GM23338 (cell line): ENCODE results near the gene ATG7.

Experiments used
- CREB1 ChIP-seq: fragments of 250-450 bp; sonication (Bioruptor Pico); IDR thresholded peaks from 2 replicates; pipeline ENCODE4 v1.5.0; 2020; ENCODE audit warnings: low read depth, mild to moderate bottlenecking, moderate library complexity
- EZH2 ChIP-seq: fragments of 200-600 bp; sonication (generic); IDR thresholded peaks from one replicate; pipeline ENCODE4 v1.8.0; 2017; ENCODE audit warnings: antibody characterized with exemption, mild to moderate bottlenecking, low read depth; ENCODE audit not compliant: unreplicated experiment
- EZH2phosphoT487 ChIP-seq: fragments of 200-600 bp; sonication (generic); IDR thresholded peaks from one replicate; pipeline ENCODE4 v1.8.1; 2018; ENCODE audit warnings: antibody characterized with exemption; ENCODE audit not compliant: unreplicated experiment
- JUNB ChIP-seq: IDR thresholded peaks from one replicate; pipeline ENCODE4 v1.6.1; 2016; ENCODE audit warnings: antibody characterized with exemption; ENCODE audit not compliant: unreplicated experiment
- NANOG ChIP-seq: IDR thresholded peaks from 2 replicates; pipeline ENCODE4 v1.6.1; 2016; ENCODE audit warnings: antibody characterized with exemption, borderline replicate concordance
- POLR2AphosphoS5 ChIP-seq: IDR thresholded peaks from 2 replicates; pipeline ENCODE4 v1.6.1; 2016; ENCODE audit warnings: antibody characterized with exemption, low read depth
- STAT1 ChIP-seq: IDR thresholded peaks from one replicate; pipeline ENCODE4 v1.6.1; 2016; ENCODE audit warnings: antibody characterized with exemption; ENCODE audit not compliant: unreplicated experiment
- ZNF331 ChIP-seq: fragments of 250-450 bp; sonication (Bioruptor Pico); IDR thresholded peaks from 2 replicates; pipeline ENCODE4 v1.5.0; 2020; ENCODE audit warnings: low read depth, mild to moderate bottlenecking, moderate library complexity
- TF ChIP-seq, protein P1 (sequence below), 2 experiments: fragments of 200-600 bp in 1 of 2; sonication (generic) in 1 of 2; conservative IDR thresholded peaks; 2 replicates each; pipeline versions ENCODE4 v1.5.1 to v1.6.1; 2016 to 2017; ENCODE audit warnings: antibody characterized with exemption in 2 of 2, low read depth in 2 of 2, mild to moderate bottlenecking in 2 of 2, moderate library complexity in 1 of 2
- TF ChIP-seq, protein P2 (sequence below): IDR thresholded peaks from one replicate; pipeline ENCODE4 v1.6.1; 2018; ENCODE audit warnings: antibody characterized with exemption; ENCODE audit not compliant: unreplicated experiment
- TF ChIP-seq, protein P3 (sequence below): IDR thresholded peaks from 2 replicates; pipeline ENCODE4 v1.6.1; 2016; ENCODE audit warnings: antibody characterized with exemption
- TF ChIP-seq, protein P4 (sequence below): fragments of 250-450 bp; sonication (Bioruptor Pico); IDR thresholded peaks from 2 replicates; pipeline ENCODE4 v1.5.0; 2020; ENCODE audit warnings: mild to moderate bottlenecking, moderate library complexity

DNA sequence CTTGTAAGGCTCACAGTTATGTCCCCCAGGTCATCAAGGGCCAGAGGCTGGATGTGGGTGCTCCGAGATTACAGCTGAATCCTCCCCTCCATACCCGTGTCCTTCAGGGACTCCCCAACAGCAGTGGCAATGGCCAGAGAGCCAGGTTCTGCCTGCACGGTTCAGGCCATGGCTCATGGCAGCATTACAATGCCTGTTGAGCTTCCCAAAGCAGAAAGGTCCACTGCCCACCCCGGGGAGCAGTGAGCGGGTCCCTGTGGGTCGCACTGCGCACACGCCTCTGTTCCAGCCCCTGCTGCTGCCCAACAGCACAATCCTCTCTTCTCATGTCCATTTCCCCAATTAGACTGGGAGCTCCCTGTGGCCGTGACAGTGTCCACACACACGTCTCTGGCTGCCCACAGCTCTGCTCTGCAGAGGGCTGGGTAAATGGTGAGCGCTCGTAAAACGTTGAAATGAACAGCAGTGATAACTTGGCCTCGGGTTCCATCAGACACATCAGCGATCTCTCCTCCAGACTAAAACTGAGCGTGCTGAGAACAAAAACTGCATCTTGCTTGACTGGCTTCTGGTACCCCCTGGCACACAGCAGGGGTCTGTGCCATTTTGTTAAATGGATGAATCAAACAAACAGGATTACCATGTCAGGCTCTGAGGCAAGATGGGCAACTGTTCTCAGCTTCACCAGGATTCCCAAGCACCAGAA is 291.1 kb downstream of the ATG7 start:
- TF ChIP-seq POLR2AphosphoS5: no peak
- TF ChIP-seq, protein P1, sequence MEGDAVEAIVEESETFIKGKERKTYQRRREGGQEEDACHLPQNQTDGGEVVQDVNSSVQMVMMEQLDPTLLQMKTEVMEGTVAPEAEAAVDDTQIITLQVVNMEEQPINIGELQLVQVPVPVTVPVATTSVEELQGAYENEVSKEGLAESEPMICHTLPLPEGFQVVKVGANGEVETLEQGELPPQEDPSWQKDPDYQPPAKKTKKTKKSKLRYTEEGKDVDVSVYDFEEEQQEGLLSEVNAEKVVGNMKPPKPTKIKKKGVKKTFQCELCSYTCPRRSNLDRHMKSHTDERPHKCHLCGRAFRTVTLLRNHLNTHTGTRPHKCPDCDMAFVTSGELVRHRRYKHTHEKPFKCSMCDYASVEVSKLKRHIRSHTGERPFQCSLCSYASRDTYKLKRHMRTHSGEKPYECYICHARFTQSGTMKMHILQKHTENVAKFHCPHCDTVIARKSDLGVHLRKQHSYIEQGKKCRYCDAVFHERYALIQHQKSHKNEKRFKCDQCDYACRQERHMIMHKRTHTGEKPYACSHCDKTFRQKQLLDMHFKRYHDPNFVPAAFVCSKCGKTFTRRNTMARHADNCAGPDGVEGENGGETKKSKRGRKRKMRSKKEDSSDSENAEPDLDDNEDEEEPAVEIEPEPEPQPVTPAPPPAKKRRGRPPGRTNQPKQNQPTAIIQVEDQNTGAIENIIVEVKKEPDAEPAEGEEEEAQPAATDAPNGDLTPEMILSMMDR (conservative IDR thresholded peaks at IDR 0.05; ENCODE audit: low read depth in 2 of 2): no peak
- no peak for TF ChIP-seq EZH2
- TF ChIP-seq, protein P2, sequence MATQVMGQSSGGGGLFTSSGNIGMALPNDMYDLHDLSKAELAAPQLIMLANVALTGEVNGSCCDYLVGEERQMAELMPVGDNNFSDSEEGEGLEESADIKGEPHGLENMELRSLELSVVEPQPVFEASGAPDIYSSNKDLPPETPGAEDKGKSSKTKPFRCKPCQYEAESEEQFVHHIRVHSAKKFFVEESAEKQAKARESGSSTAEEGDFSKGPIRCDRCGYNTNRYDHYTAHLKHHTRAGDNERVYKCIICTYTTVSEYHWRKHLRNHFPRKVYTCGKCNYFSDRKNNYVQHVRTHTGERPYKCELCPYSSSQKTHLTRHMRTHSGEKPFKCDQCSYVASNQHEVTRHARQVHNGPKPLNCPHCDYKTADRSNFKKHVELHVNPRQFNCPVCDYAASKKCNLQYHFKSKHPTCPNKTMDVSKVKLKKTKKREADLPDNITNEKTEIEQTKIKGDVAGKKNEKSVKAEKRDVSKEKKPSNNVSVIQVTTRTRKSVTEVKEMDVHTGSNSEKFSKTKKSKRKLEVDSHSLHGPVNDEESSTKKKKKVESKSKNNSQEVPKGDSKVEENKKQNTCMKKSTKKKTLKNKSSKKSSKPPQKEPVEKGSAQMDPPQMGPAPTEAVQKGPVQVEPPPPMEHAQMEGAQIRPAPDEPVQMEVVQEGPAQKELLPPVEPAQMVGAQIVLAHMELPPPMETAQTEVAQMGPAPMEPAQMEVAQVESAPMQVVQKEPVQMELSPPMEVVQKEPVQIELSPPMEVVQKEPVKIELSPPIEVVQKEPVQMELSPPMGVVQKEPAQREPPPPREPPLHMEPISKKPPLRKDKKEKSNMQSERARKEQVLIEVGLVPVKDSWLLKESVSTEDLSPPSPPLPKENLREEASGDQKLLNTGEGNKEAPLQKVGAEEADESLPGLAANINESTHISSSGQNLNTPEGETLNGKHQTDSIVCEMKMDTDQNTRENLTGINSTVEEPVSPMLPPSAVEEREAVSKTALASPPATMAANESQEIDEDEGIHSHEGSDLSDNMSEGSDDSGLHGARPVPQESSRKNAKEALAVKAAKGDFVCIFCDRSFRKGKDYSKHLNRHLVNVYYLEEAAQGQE: no peak
- no peak for TF ChIP-seq EZH2phosphoT487
- TF ChIP-seq, protein P3, sequence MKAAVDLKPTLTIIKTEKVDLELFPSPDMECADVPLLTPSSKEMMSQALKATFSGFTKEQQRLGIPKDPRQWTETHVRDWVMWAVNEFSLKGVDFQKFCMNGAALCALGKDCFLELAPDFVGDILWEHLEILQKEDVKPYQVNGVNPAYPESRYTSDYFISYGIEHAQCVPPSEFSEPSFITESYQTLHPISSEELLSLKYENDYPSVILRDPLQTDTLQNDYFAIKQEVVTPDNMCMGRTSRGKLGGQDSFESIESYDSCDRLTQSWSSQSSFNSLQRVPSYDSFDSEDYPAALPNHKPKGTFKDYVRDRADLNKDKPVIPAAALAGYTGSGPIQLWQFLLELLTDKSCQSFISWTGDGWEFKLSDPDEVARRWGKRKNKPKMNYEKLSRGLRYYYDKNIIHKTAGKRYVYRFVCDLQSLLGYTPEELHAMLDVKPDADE: no peak
- no peak for TF ChIP-seq CREB1 (CRISPR knock-in tag)
- no peak for TF ChIP-seq NANOG
- TF ChIP-seq STAT1: no peak
- TF ChIP-seq ZNF331 (CRISPR knock-in tag): no peak
- TF ChIP-seq JUNB: no peak
- TF ChIP-seq, protein P4, sequence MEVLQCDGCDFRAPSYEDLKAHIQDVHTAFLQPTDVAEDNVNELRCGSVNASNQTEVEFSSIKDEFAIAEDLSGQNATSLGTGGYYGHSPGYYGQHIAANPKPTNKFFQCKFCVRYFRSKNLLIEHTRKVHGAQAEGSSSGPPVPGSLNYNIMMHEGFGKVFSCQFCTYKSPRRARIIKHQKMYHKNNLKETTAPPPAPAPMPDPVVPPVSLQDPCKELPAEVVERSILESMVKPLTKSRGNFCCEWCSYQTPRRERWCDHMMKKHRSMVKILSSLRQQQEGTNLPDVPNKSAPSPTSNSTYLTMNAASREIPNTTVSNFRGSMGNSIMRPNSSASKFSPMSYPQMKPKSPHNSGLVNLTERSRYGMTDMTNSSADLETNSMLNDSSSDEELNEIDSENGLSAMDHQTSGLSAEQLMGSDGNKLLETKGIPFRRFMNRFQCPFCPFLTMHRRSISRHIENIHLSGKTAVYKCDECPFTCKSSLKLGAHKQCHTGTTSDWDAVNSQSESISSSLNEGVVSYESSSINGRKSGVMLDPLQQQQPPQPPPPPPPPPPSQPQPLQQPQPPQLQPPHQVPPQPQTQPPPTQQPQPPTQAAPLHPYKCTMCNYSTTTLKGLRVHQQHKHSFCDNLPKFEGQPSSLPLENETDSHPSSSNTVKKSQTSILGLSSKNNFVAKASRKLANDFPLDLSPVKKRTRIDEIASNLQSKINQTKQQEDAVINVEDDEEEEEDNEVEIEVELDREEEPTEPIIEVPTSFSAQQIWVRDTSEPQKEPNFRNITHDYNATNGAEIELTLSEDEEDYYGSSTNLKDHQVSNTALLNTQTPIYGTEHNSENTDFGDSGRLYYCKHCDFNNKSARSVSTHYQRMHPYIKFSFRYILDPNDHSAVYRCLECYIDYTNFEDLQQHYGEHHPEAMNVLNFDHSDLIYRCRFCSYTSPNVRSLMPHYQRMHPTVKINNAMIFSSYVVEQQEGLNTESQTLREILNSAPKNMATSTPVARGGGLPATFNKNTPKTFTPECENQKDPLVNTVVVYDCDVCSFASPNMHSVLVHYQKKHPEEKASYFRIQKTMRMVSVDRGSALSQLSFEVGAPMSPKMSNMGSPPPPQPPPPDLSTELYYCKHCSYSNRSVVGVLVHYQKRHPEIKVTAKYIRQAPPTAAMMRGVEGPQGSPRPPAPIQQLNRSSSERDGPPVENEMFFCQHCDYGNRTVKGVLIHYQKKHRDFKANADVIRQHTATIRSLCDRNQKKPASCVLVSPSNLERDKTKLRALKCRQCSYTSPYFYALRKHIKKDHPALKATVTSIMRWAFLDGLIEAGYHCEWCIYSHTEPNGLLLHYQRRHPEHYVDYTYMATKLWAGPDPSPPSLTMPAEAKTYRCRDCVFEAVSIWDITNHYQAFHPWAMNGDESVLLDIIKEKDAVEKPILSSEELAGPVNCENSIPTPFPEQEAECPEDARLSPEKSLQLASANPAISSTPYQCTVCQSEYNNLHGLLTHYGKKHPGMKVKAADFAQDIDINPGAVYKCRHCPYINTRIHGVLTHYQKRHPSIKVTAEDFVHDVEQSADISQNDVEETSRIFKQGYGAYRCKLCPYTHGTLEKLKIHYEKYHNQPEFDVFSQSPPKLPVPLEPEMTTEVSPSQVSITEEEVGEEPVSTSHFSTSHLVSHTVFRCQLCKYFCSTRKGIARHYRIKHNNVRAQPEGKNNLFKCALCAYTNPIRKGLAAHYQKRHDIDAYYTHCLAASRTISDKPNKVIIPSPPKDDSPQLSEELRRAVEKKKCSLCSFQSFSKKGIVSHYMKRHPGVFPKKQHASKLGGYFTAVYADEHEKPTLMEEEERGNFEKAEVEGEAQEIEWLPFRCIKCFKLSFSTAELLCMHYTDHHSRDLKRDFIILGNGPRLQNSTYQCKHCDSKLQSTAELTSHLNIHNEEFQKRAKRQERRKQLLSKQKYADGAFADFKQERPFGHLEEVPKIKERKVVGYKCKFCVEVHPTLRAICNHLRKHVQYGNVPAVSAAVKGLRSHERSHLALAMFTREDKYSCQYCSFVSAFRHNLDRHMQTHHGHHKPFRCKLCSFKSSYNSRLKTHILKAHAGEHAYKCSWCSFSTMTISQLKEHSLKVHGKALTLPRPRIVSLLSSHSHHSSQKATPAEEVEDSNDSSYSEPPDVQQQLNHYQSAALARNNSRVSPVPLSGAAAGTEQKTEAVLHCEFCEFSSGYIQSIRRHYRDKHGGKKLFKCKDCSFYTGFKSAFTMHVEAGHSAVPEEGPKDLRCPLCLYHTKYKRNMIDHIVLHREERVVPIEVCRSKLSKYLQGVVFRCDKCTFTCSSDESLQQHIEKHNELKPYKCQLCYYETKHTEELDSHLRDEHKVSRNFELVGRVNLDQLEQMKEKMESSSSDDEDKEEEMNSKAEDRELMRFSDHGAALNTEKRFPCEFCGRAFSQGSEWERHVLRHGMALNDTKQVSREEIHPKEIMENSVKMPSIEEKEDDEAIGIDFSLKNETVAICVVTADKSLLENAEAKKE (CRISPR knock-in tag): no peak
